Mononuclear cell (primary cell): ENCODE results near the gene CST1. TPM values are rescaled to one million over a fixed set of nuclear protein-coding genes. Genes with fewer than 3 reads are reported as not detected.
"Not testable (repeated sequence)": the region's sequence is repeated elsewhere in the genome, so short reads cannot be mapped to it uniquely, and the experiment has no call there.

Experiments
- H3K27me3 ChIP-seq: 2 replicates; pipeline ENCODE4 v1.6.0; 2011; ENCODE audit warnings: low read length, control low read depth; ENCODE audit not compliant: insufficient read depth
- H3K4me1 ChIP-seq: 2 replicates; pipeline ENCODE4 v1.5.1; 2011; ENCODE audit warnings: mild to moderate bottlenecking, low read length, control low read depth; ENCODE audit not compliant: insufficient read depth
- H3K4me3 ChIP-seq: 2 replicates; pipeline ENCODE4 v1.5.1; 2011; ENCODE audit warnings: mild to moderate bottlenecking, low read length, moderate library complexity
- H3K9me3 ChIP-seq: 2 replicates; pipeline ENCODE4 v1.5.1; 2011; ENCODE audit warnings: low read depth, mild to moderate bottlenecking, control low read depth, low read length
- total RNA-seq: library from RNA; depleted of rRNA; stranded (reverse); fragments of >200 nt; gene quantifications from one replicate; pipeline ENCODE4 v1.2.3, GENCODE V29; 2012

Gene CST1
- total RNA-seq: not detected

- H3K9me3 ChIP-seq, H3K4me1 ChIP-seq, H3K27me3 ChIP-seq, H3K4me3 ChIP-seq: not testable (repeated sequence)
Observed at GRCh38 chr20:23750786-23751185, at the start of gene CST1. Gene CST1, minus strand, starts transcription at chr20:23750935. Its CDS starts 69 bp downstream, at chr20:23750866.

GRCh38 chr20:23799216-23799847 lies 48.6 kb upstream of the CST1 start:
- not testable (repeated sequence) for H3K4me1 ChIP-seq, H3K4me3 ChIP-seq, H3K9me3 ChIP-seq, H3K27me3 ChIP-seq

GRCh38 chr20:23795526-23795925 lies 44.8 kb upstream of the CST1 start:
- no peaks in the 10 kb centered on the region for H3K4me1 ChIP-seq
- no peak overlapping the region for H3K4me3 ChIP-seq
- no peaks in the 10 kb centered on the region for H3K27me3 ChIP-seq
- H3K9me3 ChIP-seq: no peaks in the 10 kb centered on the region

- Histone ChIP-seq H3K27me3 (no peaks in the 10 kb centered on the region), H3K9me3 (no peaks in the 10 kb centered on the region), H3K4me1 (no peaks in the 10 kb centered on the region), H3K4me3 (no peak overlapping the region)
Observed at GRCh38 chr20:23794841-23795240, 44.1 kb upstream of the CST1 start.

GRCh38 chr20:23794065-23794464 lies 43.3 kb upstream of the CST1 start:
- no peak overlapping the region for H3K4me3 ChIP-seq

GRCh38 chr20:23783447-23783846 lies 32.7 kb upstream of the CST1 start:
- no peaks in the 10 kb centered on the region for H3K4me1 ChIP-seq
- no peak overlapping the region for H3K4me3 ChIP-seq
- H3K27me3 ChIP-seq: no peaks in the 10 kb centered on the region
- H3K9me3 ChIP-seq: no peaks in the 10 kb centered on the region

More at GRCh38 chr20:23794065-23794464, 43.3 kb upstream of the CST1 start:
- H3K9me3 ChIP-seq: no peaks in the 10 kb centered on the region
- no peaks in the 10 kb centered on the region for H3K27me3 ChIP-seq
- no peaks in the 10 kb centered on the region for H3K4me1 ChIP-seq

GRCh38 chr20:23782366-23782983 lies 31.7 kb upstream of the CST1 start:
- Histone ChIP-seq H3K9me3 (no peaks in the 10 kb centered on the region), H3K27me3 (no peaks in the 10 kb centered on the region), H3K4me1 (no peaks in the 10 kb centered on the region), H3K4me3 (no peak overlapping the region)

GRCh38 chr20:23778676-23779075 lies 27.9 kb upstream of the CST1 start:
- H3K4me1 ChIP-seq, H3K27me3 ChIP-seq, H3K4me3 ChIP-seq, H3K9me3 ChIP-seq: not testable (repeated sequence)

- not testable (repeated sequence) for H3K9me3 ChIP-seq, H3K4me3 ChIP-seq, H3K27me3 ChIP-seq, H3K4me1 ChIP-seq
Observed at GRCh38 chr20:23777380-23777779, 26.6 kb upstream of the CST1 start.

GRCh38 chr20:23776067-23776771 lies 25.5 kb upstream of the CST1 start:
- Histone ChIP-seq H3K27me3 (no peaks in the 10 kb centered on the region), H3K4me3 (no peak overlapping the region), H3K9me3 (no peaks in the 10 kb centered on the region), H3K4me1 (no peaks in the 10 kb centered on the region)

- no peak overlapping the region for H3K4me3 ChIP-seq
- no peaks in the 10 kb centered on the region for H3K27me3 ChIP-seq
- H3K4me1 ChIP-seq: no peaks in the 10 kb centered on the region
- H3K9me3 ChIP-seq: no peaks in the 10 kb centered on the region
Observed at GRCh38 chr20:23774081-23774480, 23.3 kb upstream of the CST1 start.

- no peaks in the 10 kb centered on the region for H3K27me3 ChIP-seq
- H3K9me3 ChIP-seq: no peaks in the 10 kb centered on the region
- H3K4me1 ChIP-seq: no peaks in the 10 kb centered on the region
- H3K4me3 ChIP-seq: no peak overlapping the region
Observed at GRCh38 chr20:23773579-23773978, 22.8 kb upstream of the CST1 start.

GRCh38 chr20:23773127-23773526 lies 22.4 kb upstream of the CST1 start:
- H3K4me1 ChIP-seq: no peaks in the 10 kb centered on the region
- H3K9me3 ChIP-seq: no peaks in the 10 kb centered on the region
- no peak overlapping the region for H3K4me3 ChIP-seq
- no peaks in the 10 kb centered on the region for H3K27me3 ChIP-seq

GRCh38 chr20:23772074-23772473 lies 21.3 kb upstream of the CST1 start:
- H3K4me1 ChIP-seq: no peaks in the 10 kb centered on the region
- no peak overlapping the region for H3K4me3 ChIP-seq
- no peaks in the 10 kb centered on the region for H3K9me3 ChIP-seq
- H3K27me3 ChIP-seq: no peaks in the 10 kb centered on the region

- Histone ChIP-seq H3K9me3 (no peaks in the 10 kb centered on the region), H3K4me3 (no peak overlapping the region), H3K4me1 (no peaks in the 10 kb centered on the region), H3K27me3 (no peaks in the 10 kb centered on the region)
Observed at GRCh38 chr20:23770384-23770783, 19.6 kb upstream of the CST1 start.

- not testable (repeated sequence) for H3K9me3 ChIP-seq, H3K4me3 ChIP-seq, H3K27me3 ChIP-seq, H3K4me1 ChIP-seq
Observed at GRCh38 chr20:23768520-23768919, 17.8 kb upstream of the CST1 start.
